ENCODE results near the gene SLC50A1. TPM values are rescaled to one million over a fixed set of nuclear protein-coding genes. Genes with fewer than 3 reads are reported as not detected.

Gene SLC50A1
- total and polyA plus RNA-seq, 9 of the 15 experiments (the other 6 are each of a cell fraction or from before 2014, with no cell fraction given) = 46.5 to 132 (median 91.9) TPM

DNA sequence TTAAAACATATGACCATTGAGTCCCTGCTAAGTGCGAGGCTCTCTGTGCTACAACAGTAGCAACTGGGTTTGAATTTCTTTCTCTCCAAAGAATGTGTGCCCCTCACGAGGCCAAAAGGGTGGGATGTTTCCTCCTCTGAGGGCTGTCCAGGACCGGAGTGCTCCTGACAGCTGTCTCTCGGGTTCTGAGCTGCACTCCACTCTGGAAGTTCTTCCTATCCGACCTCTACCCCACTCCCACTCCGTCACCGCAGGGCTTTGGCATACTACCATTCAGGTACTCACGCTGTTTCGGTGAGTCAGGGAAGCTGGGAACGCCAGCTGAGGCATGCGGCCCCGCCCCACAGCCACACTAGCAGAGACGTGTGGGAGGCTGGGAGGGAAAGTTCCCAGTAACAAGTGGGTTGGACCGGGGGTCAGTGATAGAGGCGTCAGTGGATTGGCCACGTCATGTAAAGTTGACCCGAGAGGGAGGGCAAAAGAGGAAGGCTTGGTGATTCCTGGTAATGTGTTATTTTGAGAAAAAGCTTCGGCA, 705 bp upstream of the SLC50A1 start (continued):
- TF ChIP-seq RCOR1 (IDR thresholded peaks at IDR 0.05; ENCODE audit: borderline replicate concordance in 1 of 2, low read depth in 2 of 2, low read length in 2 of 2) (peak in 1 of 2 experiments; percentile 58; a peak in 1 of 4 replicates), CHD2 (IDR thresholded peaks at IDR 0.05; ENCODE audit: low read depth, low read length) (no peak; the same call in 1 of the 2 replicates), SETDB1 (IDR thresholded peaks at IDR 0.05; ENCODE audit: low read length) (no peak), FIP1L1 (IDR thresholded peaks at IDR 0.05; ENCODE audit: low read depth, low read length, poor library complexity, severe bottlenecking) (no peak), ZNF253 (CRISPR knock-in tag; conservative IDR thresholded peaks at IDR 0.05) (no peak), PTTG1 (tag; IDR thresholded peaks at IDR 0.05; ENCODE audit: low read depth) (no peak), BHLHE40 (IDR thresholded peaks at IDR 0.05; ENCODE audit: low read length) (no peak; the same call in 1 of the 2 replicates), ZNF75A (CRISPR knock-in tag; IDR thresholded peaks at IDR 0.05) (no peak), KLF13 (tag; IDR thresholded peaks at IDR 0.05; ENCODE audit: borderline replicate concordance, low read depth) (peak; percentile 82; the same call in 1 of the 2 replicates), HDAC8 (tag; IDR thresholded peaks at IDR 0.05) (no peak), THRAP3 (IDR thresholded peaks at IDR 0.05; ENCODE audit: borderline replicate concordance) (no peak), POLR2AphosphoS2 (IDR thresholded peaks at IDR 0.05; ENCODE audit: low read length) (no peak), SMAD4 (CRISPR knock-in tag; conservative IDR thresholded peaks at IDR 0.05) (peak; percentile 84), ZNF764 (CRISPR knock-in tag; IDR thresholded peaks at IDR 0.05; ENCODE audit: low read depth) (no peak), BMI1 (IDR thresholded peaks at IDR 0.05; ENCODE audit: low read length) (no peak), MTA1 (IDR thresholded peaks at IDR 0.05; ENCODE audit: borderline replicate concordance) (peak; percentile 87), ZNF766 (CRISPR knock-in tag; conservative IDR thresholded peaks at IDR 0.05) (no peak), ZNF696 (CRISPR knock-in tag; conservative IDR thresholded peaks at IDR 0.05) (no peak), HEY1 (CRISPR knock-in tag; IDR thresholded peaks at IDR 0.05; ENCODE audit: borderline replicate concordance) (no peak), ILF3 (IDR thresholded peaks at IDR 0.05; ENCODE audit: borderline replicate concordance) (no peak), NBN (IDR thresholded peaks at IDR 0.05; ENCODE audit: low read depth) (peak; percentile 66; the same call in 1 of the 2 replicates)
- TF ChIP-seq, protein P1, sequence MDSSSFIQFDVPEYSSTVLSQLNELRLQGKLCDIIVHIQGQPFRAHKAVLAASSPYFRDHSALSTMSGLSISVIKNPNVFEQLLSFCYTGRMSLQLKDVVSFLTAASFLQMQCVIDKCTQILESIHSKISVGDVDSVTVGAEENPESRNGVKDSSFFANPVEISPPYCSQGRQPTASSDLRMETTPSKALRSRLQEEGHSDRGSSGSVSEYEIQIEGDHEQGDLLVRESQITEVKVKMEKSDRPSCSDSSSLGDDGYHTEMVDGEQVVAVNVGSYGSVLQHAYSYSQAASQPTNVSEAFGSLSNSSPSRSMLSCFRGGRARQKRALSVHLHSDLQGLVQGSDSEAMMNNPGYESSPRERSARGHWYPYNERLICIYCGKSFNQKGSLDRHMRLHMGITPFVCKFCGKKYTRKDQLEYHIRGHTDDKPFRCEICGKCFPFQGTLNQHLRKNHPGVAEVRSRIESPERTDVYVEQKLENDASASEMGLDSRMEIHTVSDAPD (CRISPR knock-in tag; IDR thresholded peaks at IDR 0.05) = no peak
- TF ChIP-seq, protein P2, sequence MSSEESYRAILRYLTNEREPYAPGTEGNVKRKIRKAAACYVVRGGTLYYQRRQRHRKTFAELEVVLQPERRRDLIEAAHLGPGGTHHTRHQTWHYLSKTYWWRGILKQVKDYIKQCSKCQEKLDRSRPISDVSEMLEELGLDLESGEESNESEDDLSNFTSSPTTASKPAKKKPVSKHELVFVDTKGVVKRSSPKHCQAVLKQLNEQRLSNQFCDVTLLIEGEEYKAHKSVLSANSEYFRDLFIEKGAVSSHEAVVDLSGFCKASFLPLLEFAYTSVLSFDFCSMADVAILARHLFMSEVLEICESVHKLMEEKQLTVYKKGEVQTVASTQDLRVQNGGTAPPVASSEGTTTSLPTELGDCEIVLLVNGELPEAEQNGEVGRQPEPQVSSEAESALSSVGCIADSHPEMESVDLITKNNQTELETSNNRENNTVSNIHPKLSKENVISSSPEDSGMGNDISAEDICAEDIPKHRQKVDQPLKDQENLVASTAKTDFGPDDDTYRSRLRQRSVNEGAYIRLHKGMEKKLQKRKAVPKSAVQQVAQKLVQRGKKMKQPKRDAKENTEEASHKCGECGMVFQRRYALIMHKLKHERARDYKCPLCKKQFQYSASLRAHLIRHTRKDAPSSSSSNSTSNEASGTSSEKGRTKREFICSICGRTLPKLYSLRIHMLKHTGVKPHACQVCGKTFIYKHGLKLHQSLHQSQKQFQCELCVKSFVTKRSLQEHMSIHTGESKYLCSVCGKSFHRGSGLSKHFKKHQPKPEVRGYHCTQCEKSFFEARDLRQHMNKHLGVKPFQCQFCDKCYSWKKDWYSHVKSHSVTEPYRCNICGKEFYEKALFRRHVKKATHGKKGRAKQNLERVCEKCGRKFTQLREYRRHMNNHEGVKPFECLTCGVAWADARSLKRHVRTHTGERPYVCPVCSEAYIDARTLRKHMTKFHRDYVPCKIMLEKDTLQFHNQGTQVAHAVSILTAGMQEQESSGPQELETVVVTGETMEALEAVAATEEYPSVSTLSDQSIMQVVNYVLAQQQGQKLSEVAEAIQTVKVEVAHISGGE (CRISPR knock-in tag; IDR thresholded peaks at IDR 0.05) = no peak
- TF ChIP-seq, protein P3, sequence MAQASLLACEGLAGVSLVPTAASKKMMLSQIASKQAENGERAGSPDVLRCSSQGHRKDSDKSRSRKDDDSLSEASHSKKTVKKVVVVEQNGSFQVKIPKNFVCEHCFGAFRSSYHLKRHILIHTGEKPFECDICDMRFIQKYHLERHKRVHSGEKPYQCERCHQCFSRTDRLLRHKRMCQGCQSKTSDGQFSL (CRISPR knock-in tag; IDR thresholded peaks at IDR 0.05) = no peak
- TF ChIP-seq, protein P3 (tag; IDR thresholded peaks at IDR 0.05) = no peak

All from K562 (cell line).